SK-N-MC (cell line): ENCODE data around the gene CDH19.

Experiments
- DNase-seq: peaks from one replicate; pipeline ENCODE4 v3.0.0-alpha.2; 2011; ENCODE audit warnings: low read depth, low spot score
- H3K27ac ChIP-seq: fragments of 200-600 bp; sonication (generic); 2 replicates; pipeline ENCODE4 v1.5.1; 2016; ENCODE audit warnings: mixed run types
- H3K36me3 ChIP-seq: fragments of 200-600 bp; sonication (generic); 2 replicates; pipeline ENCODE4 v1.6.1; 2017; ENCODE audit warnings: antibody characterized with exemption, low read length, mixed read lengths; ENCODE audit not compliant: insufficient read depth
- H3K4me3 ChIP-seq: fragments of 200-600 bp; sonication (generic); 2 replicates; pipeline ENCODE4 v1.5.1; 2016
- H3K9ac ChIP-seq: fragments of 200-600 bp; sonication (generic); 2 replicates; pipeline ENCODE4 v1.8.0; 2017; ENCODE audit warnings: mixed run types, mixed read lengths; ENCODE audit not compliant: insufficient read length
- H3K9me3 ChIP-seq: fragments of 200-600 bp; sonication (generic); 2 replicates; pipeline ENCODE4 v1.6.1; 2017; ENCODE audit warnings: low read depth, mild to moderate bottlenecking, antibody characterized with exemption, low read length, moderate library complexity, mixed read lengths
- EZH2 ChIP-seq: fragments of 200-600 bp; sonication (generic); IDR thresholded peaks from one replicate; pipeline ENCODE4 v1.6.1; 2017; ENCODE audit warnings: antibody characterized with exemption
- FOXP2 ChIP-seq: optimal IDR thresholded peaks from 2 replicates; pipeline ENCODE3; 2011; ENCODE audit warnings: mild to moderate bottlenecking, moderate library complexity; ENCODE audit not compliant: insufficient read depth; ENCODE audit errors: extremely low read length, control extremely low read depth
- POLR2AphosphoS5 ChIP-seq: IDR thresholded peaks from 2 replicates; pipeline ENCODE4 v1.6.1; 2012; ENCODE audit warnings: mild to moderate bottlenecking, low read depth, low read length, borderline replicate concordance

CDH19 gene

GRCh38 chr18:66632756-66633155, 28.9 kb upstream of the CDH19 start:
- no peaks in the 10 kb centered on the region for H3K36me3 ChIP-seq
- no peaks in the 10 kb centered on the region for H3K9me3 ChIP-seq
- H3K27ac ChIP-seq = no peak overlapping the region
- no peak overlapping the region for H3K9ac ChIP-seq
- no peak for TF ChIP-seq POLR2AphosphoS5
- no peak for TF ChIP-seq FOXP2
- TF ChIP-seq EZH2 = no peak
- no peak overlapping the region for H3K4me3 ChIP-seq
- DNase-seq = no peak

- Histone ChIP-seq H3K9me3 (no peaks in the 10 kb centered on the region), H3K36me3 (no peaks in the 10 kb centered on the region), H3K4me3 (no peak overlapping the region), H3K27ac (no peak overlapping the region), H3K9ac (no peak overlapping the region)
- no peak for DNase-seq
- TF ChIP-seq FOXP2 (no peak), EZH2 (no peak), POLR2AphosphoS5 (no peak)
These were observed 26.9 kb upstream of the CDH19 start for GRCh38 chr18:66630831-66631230.

GRCh38 chr18:66623821-66624220, 19.9 kb upstream of the CDH19 start:
- Histone ChIP-seq H3K36me3 (no peaks in the 10 kb centered on the region), H3K27ac (no peak overlapping the region), H3K4me3 (no peak overlapping the region), H3K9me3 (no peaks in the 10 kb centered on the region), H3K9ac (no peak overlapping the region)
- TF ChIP-seq POLR2AphosphoS5 (no peak), EZH2 (no peak), FOXP2 (no peak)
- no peak for DNase-seq

GRCh38 chr18:66621816-66622576, 18.1 kb upstream of the CDH19 start:
- H3K9me3 ChIP-seq = no peaks in the 10 kb centered on the region
- no peak overlapping the region for H3K9ac ChIP-seq
- TF ChIP-seq EZH2 (no peak), POLR2AphosphoS5 (no peak), FOXP2 (no peak)
- H3K27ac ChIP-seq = no peak overlapping the region
- no peaks in the 10 kb centered on the region for H3K36me3 ChIP-seq
- DNase-seq = no peak
- no peak overlapping the region for H3K4me3 ChIP-seq

- no peak for DNase-seq
- H3K9ac ChIP-seq = no peak overlapping the region
- H3K9me3 ChIP-seq = no peaks in the 10 kb centered on the region
- H3K4me3 ChIP-seq = no peak overlapping the region
- TF ChIP-seq POLR2AphosphoS5 = no peak
- TF ChIP-seq FOXP2 = no peak
- TF ChIP-seq EZH2 = no peak
- no peaks in the 10 kb centered on the region for H3K36me3 ChIP-seq
- no peak overlapping the region for H3K27ac ChIP-seq
These were observed 12.7 kb upstream of the CDH19 start for GRCh38 chr18:66616523-66616983.

GRCh38 chr18:66615176-66615575, 11.3 kb upstream of the CDH19 start:
- TF ChIP-seq POLR2AphosphoS5 (no peak), FOXP2 (no peak), EZH2 (no peak)
- Histone ChIP-seq H3K4me3 (no peak overlapping the region), H3K36me3 (no peaks in the 10 kb centered on the region), H3K27ac (no peak overlapping the region), H3K9ac (no peak overlapping the region), H3K9me3 (no peaks in the 10 kb centered on the region)
- DNase-seq = no peak

GRCh38 chr18:66607632-66608031, 3.7 kb upstream of the CDH19 start:
- no peak overlapping the region for H3K27ac ChIP-seq
- H3K9me3 ChIP-seq = no peaks in the 10 kb centered on the region
- TF ChIP-seq FOXP2 (no peak), EZH2 (no peak), POLR2AphosphoS5 (no peak)
- no peaks in the 10 kb centered on the region for H3K36me3 ChIP-seq
- H3K4me3 ChIP-seq = no peak overlapping the region
- DNase-seq = no peak
- H3K9ac ChIP-seq = no peak overlapping the region

GRCh38 chr18:66601649-66602048, 2.2 kb downstream of the CDH19 start:
- Histone ChIP-seq H3K9ac (no peak overlapping the region), H3K36me3 (no peaks in the 10 kb centered on the region), H3K4me3 (no peak overlapping the region), H3K9me3 (no peaks in the 10 kb centered on the region), H3K27ac (no peak overlapping the region)
- TF ChIP-seq POLR2AphosphoS5 (no peak), FOXP2 (no peak), EZH2 (no peak)
- DNase-seq = no peak
